Neural progenitor cell (in vitro differentiated cells): Measurements from ENCODE around the gene ATIC. TPM values are rescaled to one million over a fixed set of nuclear protein-coding genes. Genes with fewer than 3 reads are reported as not detected.

Experiments used
- DNase-seq: peaks from one replicate; pipeline ENCODE4 v3.0.0-alpha.2; 2016; ENCODE audit warnings: low spot score
- H2AFZ ChIP-seq: fragments of 200-600 bp; sonication (generic); replicated peaks from 2 replicates; pipeline ENCODE4 v1.6.1; 2016; ENCODE audit warnings: antibody characterized with exemption
- H3F3A ChIP-seq: fragments of 200-600 bp; sonication (generic); 2 replicates; pipeline ENCODE4 v1.6.1; 2016; ENCODE audit warnings: antibody characterized with exemption, low read depth
- H3K27ac ChIP-seq: fragments of 200-600 bp; sonication (generic); 2 replicates; pipeline ENCODE4 v1.5.1; 2016; ENCODE audit warnings: mild to moderate bottlenecking
- H3K27me3 ChIP-seq: fragments of 200-600 bp; sonication (generic); 2 replicates; pipeline ENCODE4 v1.6.1; 2016; ENCODE audit warnings: mild to moderate bottlenecking, moderate library complexity
- H3K36me3 ChIP-seq: fragments of 200-600 bp; sonication (generic); 2 replicates; pipeline ENCODE4 v1.5.1; 2016
- H3K4me1 ChIP-seq: fragments of 200-600 bp; sonication (generic); 2 replicates; pipeline ENCODE4 v1.6.1; 2016; ENCODE audit warnings: mixed run types
- H3K4me2 ChIP-seq: fragments of 200-600 bp; sonication (generic); 2 replicates; pipeline ENCODE4 v1.6.1; 2016
- H3K4me3 ChIP-seq: fragments of 200-600 bp; sonication (generic); 2 replicates; pipeline ENCODE4 v1.5.1; 2016
- H3K79me2 ChIP-seq: fragments of 200-600 bp; sonication (generic); 2 replicates; pipeline ENCODE4 v1.6.1; 2016; ENCODE audit warnings: low read depth
- H3K9ac ChIP-seq: fragments of 200-600 bp; sonication (generic); 2 replicates; pipeline ENCODE4 v1.6.1; 2016
- H3K9me3 ChIP-seq: fragments of 200-600 bp; sonication (generic); 2 replicates; pipeline ENCODE4 v1.5.1; 2016; ENCODE audit warnings: low read depth
- H4K20me1 ChIP-seq: fragments of 200-600 bp; sonication (generic); 2 replicates; pipeline ENCODE4 v1.6.1; 2016; ENCODE audit warnings: low read depth
- H3K27ac Mint-ChIP-seq: 3 replicates; pipeline ENCODE4 v1.8.0; 2021; ENCODE audit warnings: mixed read lengths
- H3K27me3 Mint-ChIP-seq: 2 replicates; pipeline ENCODE4 v1.8.0; 2022; ENCODE audit warnings: low read depth, mild to moderate bottlenecking, inconsistent platforms, moderate library complexity, mixed read lengths; ENCODE audit not compliant: insufficient read depth
- H3K36me3 Mint-ChIP-seq: 3 replicates; pipeline ENCODE4 v1.8.0; 2021; ENCODE audit warnings: mixed read lengths
- H3K4me1 Mint-ChIP-seq: 3 replicates; pipeline ENCODE4 v1.8.0; 2021; ENCODE audit warnings: mixed read lengths
- H3K4me3 Mint-ChIP-seq: 3 replicates; pipeline ENCODE4 v1.8.0; 2021; ENCODE audit warnings: mild to moderate bottlenecking, moderate library complexity, mixed read lengths
- H3K9me3 Mint-ChIP-seq: 3 replicates; pipeline ENCODE4 v1.8.0; 2020; ENCODE audit warnings: mixed read lengths
- EZH2 ChIP-seq: fragments of 200-600 bp; sonication (generic); IDR thresholded peaks from 2 replicates; pipeline ENCODE4 v1.6.1; 2017; ENCODE audit warnings: antibody characterized with exemption, mild to moderate bottlenecking, moderate library complexity
- EZH2phosphoT487 ChIP-seq: fragments of 200-600 bp; sonication (generic); IDR thresholded peaks from 2 replicates; pipeline ENCODE4 v1.6.1; 2017; ENCODE audit warnings: antibody characterized with exemption
- total RNA-seq: library from RNA; depleted of rRNA; stranded (reverse); fragments of >200 nt; gene quantifications from 2 replicates; pipeline ENCODE4 v1.2.3, GENCODE V29; 2015; ENCODE audit warnings: low replicate concordance
- TF ChIP-seq, protein P1 (sequence below): fragments of 200-600 bp; sonication (generic); IDR thresholded peaks from 2 replicates; pipeline ENCODE4 v1.5.1; 2017; ENCODE audit warnings: antibody characterized with exemption, mild to moderate bottlenecking

ATIC gene
- total RNA-seq, 1 donor from 2014 or later, result 43.2 TPM

DNA sequence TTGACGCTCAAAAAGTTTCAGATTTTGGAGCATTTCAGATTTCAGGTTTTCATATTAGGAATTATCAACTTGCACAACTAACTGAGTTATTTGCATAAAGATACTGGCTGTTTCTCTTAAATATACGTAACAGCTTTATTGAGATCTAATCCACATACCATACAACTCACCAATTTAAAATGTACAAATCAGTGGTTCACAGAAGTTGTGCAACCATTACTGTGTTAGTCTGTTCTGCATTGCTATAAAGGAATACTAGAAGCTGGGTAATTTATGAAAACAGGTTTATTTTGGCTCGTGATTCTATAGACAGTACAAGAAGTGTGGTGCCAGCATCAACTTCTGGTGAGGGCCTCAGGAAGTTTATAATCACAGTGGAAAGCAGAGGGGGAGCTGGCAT is 8.2 kb downstream of the ATIC start:
- H3K4me2 ChIP-seq, result no peak overlapping the region
- peaks cover 17% of the 10 kb centered on the region for H4K20me1 ChIP-seq
- H3K36me3 ChIP-seq, result peaks cover 21% of the 10 kb centered on the region
- H3K36me3 Mint-ChIP-seq, result peaks cover 49% of the 10 kb centered on the region
- H3K27ac ChIP-seq, result no peak overlapping the region
- H3K27ac Mint-ChIP-seq, result no peak overlapping the region
- no peak overlapping the region for H3K4me3 ChIP-seq
- H3F3A ChIP-seq, result no peaks in the 10 kb centered on the region
- no peak for TF ChIP-seq EZH2
- TF ChIP-seq, protein P1, sequence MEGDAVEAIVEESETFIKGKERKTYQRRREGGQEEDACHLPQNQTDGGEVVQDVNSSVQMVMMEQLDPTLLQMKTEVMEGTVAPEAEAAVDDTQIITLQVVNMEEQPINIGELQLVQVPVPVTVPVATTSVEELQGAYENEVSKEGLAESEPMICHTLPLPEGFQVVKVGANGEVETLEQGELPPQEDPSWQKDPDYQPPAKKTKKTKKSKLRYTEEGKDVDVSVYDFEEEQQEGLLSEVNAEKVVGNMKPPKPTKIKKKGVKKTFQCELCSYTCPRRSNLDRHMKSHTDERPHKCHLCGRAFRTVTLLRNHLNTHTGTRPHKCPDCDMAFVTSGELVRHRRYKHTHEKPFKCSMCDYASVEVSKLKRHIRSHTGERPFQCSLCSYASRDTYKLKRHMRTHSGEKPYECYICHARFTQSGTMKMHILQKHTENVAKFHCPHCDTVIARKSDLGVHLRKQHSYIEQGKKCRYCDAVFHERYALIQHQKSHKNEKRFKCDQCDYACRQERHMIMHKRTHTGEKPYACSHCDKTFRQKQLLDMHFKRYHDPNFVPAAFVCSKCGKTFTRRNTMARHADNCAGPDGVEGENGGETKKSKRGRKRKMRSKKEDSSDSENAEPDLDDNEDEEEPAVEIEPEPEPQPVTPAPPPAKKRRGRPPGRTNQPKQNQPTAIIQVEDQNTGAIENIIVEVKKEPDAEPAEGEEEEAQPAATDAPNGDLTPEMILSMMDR, result no peak
- TF ChIP-seq EZH2phosphoT487, result no peak
- no peak for DNase-seq
- no peaks in the 10 kb centered on the region for H3K4me1 Mint-ChIP-seq
- H3K27me3 ChIP-seq, result no peaks in the 10 kb centered on the region
- H3K79me2 ChIP-seq, result peaks cover 92% of the 10 kb centered on the region
- H3K4me3 Mint-ChIP-seq, result no peak overlapping the region
- no peaks in the 10 kb centered on the region for H3K9me3 ChIP-seq
- no peak overlapping the region for H3K9ac ChIP-seq
- H3K4me1 ChIP-seq, result no peaks in the 10 kb centered on the region
- no peaks in the 10 kb centered on the region for H3K27me3 Mint-ChIP-seq
- H2AFZ ChIP-seq, result no peak overlapping the region
- no peaks in the 10 kb centered on the region for H3K9me3 Mint-ChIP-seq

DNA sequence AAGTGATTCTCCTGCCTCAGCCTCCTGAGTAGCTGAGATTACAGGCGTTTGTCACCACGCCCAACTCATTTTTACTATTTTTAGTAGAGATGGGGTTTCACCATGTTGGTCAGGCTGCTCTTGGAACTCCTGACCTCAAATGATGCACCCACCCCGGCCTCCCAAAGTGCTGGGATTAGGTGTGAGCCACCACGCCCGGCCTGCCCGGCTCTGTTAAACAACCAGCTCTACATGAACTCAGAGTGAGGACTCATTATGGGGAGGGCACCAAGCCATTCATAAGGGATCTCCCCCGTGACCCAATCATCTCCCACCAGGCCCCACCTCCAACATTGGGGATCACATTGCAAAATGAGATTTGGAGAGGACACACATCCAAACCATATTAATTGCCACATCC is 8.8 kb downstream of the ATIC start:
- DNase-seq, result no peak
- H2AFZ ChIP-seq, result no peak overlapping the region
- H3F3A ChIP-seq, result no peaks in the 10 kb centered on the region
- H3K79me2 ChIP-seq, result peaks cover 88% of the 10 kb centered on the region
- H3K9me3 ChIP-seq, result no peaks in the 10 kb centered on the region
- no peaks in the 10 kb centered on the region for H3K27me3 ChIP-seq
- H3K27me3 Mint-ChIP-seq, result no peaks in the 10 kb centered on the region
- peaks cover 20% of the 10 kb centered on the region for H4K20me1 ChIP-seq
- no peak overlapping the region for H3K9ac ChIP-seq
- no peak overlapping the region for H3K4me3 Mint-ChIP-seq
- no peak for TF ChIP-seq EZH2
- TF ChIP-seq, protein P1, result no peak
- no peak for TF ChIP-seq EZH2phosphoT487
- H3K4me3 ChIP-seq, result no peak overlapping the region
- H3K36me3 Mint-ChIP-seq, result peaks cover 49% of the 10 kb centered on the region
- no peak overlapping the region for H3K27ac ChIP-seq
- H3K4me1 ChIP-seq, result no peaks in the 10 kb centered on the region
- no peak overlapping the region for H3K27ac Mint-ChIP-seq
- H3K9me3 Mint-ChIP-seq, result no peaks in the 10 kb centered on the region
- H3K36me3 ChIP-seq, result peaks cover 21% of the 10 kb centered on the region
- H3K4me2 ChIP-seq, result no peak overlapping the region
- H3K4me1 Mint-ChIP-seq, result no peaks in the 10 kb centered on the region

DNA sequence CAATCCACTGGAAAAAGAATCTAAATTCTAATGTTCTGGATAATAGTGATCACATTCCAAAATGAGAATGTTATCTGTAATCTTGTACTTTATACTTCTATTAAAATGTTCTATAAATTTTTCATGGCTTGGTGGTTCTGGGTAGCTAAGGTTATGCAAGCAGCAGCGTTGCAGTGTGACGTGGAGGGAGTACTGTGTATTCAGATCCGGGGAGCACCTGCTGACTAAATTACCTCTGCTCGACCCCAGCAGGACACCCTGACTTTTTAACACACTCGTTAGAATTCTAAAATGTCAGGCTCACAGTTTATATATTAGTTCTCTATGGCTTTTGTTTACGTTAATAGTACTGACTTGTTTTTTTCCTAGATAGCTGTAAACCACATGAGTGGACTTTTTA is 13.0 kb downstream of the ATIC start:
- no peaks in the 10 kb centered on the region for H3K9me3 Mint-ChIP-seq
- peaks cover 4% of the 10 kb centered on the region for H3K36me3 ChIP-seq

More for the DNA sequence above, 13.0 kb downstream of the ATIC start:
- H3K27me3 Mint-ChIP-seq, result no peaks in the 10 kb centered on the region
- H2AFZ ChIP-seq, result no peak overlapping the region
- no peak for TF ChIP-seq EZH2
- TF ChIP-seq, protein P1, result no peak
- no peak for TF ChIP-seq EZH2phosphoT487
- H3K79me2 ChIP-seq, result peaks cover 73% of the 10 kb centered on the region
- H3K9me3 ChIP-seq, result no peaks in the 10 kb centered on the region
- peaks cover 20% of the 10 kb centered on the region for H4K20me1 ChIP-seq
- H3K4me3 Mint-ChIP-seq, result no peak overlapping the region
- H3K27ac ChIP-seq, result peak overlapping the region; percentile 58
- H3K4me1 Mint-ChIP-seq, result no peaks in the 10 kb centered on the region
- no peak overlapping the region for H3K27ac Mint-ChIP-seq
- H3K4me1 ChIP-seq, result no peaks in the 10 kb centered on the region
- H3F3A ChIP-seq, result no peaks in the 10 kb centered on the region
- DNase-seq, result no peak
- H3K4me3 ChIP-seq, result no peak overlapping the region
- H3K4me2 ChIP-seq, result no peak overlapping the region
- no peaks in the 10 kb centered on the region for H3K27me3 ChIP-seq
- no peak overlapping the region for H3K9ac ChIP-seq
- H3K36me3 Mint-ChIP-seq, result peaks cover 50% of the 10 kb centered on the region
